GM19023 (cell line): Measurements from ENCODE around the gene MRTFB.

Experiments used
- ATAC-seq: cut with Tn5 transposase; IDR thresholded peaks from one replicate; pipeline ENCODE4 v1.9.1; 2021; ENCODE audit warnings: mild to moderate bottlenecking, moderate library complexity; ENCODE audit not compliant: unreplicated experiment

Gene MRTFB

DNA sequence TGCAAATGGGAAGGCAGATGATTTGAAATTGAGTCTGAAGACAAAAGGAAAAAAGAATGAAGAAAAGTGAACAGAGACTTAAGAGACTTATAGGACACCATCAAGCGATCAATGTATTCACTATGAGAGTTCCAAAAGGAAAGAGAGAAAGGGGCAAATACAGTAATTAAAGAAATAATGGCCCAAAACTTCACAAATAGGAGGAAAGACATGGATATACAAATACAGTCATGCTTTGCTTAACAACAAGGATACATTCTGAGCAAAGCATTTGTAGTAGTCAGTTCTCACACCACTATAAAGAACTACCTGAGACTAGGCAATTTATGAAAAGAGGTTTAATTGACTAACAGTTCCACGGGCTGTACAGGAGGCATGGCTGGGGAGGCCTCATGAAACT, 152.5 kb downstream of the MRTFB start:
- ATAC-seq: no peak

GRCh38 chr16:14225457-14225856, 154.3 kb downstream of the MRTFB start:
- no peak for ATAC-seq

DNA sequence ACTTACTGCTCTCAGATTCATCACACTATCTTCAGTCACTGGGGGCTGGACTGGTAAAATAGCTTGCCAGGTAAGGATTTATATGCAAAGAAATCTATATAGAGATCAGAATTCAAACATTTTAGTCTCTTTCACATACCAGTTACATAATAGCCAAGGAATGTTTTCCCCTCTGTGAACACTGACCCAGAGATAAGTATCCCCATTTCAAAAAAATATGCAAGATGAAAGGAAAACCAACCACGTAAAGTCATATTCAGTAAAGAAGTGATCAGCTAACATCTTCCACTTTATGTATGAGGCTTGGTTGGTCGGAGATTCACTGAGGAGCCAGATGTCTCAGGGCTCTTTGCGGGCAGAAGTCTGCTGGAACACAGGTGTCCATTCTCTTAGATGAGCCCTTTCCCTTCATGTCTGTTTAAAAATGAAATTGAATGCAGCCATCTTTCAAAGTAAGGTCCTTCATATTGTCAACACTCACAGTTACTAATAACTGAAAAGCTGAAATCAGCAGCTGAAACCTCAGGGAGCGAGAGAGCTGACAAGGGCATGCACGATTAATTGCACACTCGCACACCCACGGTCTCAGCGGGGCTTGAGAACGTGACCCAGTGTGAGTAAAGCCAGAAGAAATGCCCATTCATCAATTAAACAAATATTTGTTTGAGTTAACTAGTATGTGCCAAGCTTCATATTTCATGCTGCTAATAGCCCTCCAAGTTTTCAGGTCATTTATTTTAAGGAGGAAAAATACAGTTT, 161.2 kb downstream of the MRTFB start:
- ATAC-seq: no peak

- ATAC-seq: no peak
Measured at GRCh38 chr16:14236401-14236800, 165.3 kb downstream of the MRTFB start.

DNA sequence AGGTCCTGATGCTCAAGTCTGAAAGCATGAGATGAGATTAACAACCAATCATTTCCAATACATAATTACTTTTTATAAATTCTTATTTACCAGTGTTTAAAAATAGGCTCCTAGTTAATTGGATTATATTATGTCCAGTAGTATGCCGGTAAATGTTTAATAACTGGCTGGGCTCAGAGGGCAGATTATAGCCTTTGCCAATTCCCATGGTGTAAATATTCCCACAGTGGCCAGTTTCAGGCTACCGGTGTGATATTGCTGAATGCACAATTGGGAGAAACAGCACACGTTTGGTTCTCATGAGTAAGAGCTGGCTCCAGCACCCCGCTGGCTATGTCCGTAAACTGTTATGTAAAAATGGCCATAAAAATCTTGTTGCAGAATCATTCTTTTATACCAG, 167.6 kb downstream of the MRTFB start:
- ATAC-seq: no peak

DNA sequence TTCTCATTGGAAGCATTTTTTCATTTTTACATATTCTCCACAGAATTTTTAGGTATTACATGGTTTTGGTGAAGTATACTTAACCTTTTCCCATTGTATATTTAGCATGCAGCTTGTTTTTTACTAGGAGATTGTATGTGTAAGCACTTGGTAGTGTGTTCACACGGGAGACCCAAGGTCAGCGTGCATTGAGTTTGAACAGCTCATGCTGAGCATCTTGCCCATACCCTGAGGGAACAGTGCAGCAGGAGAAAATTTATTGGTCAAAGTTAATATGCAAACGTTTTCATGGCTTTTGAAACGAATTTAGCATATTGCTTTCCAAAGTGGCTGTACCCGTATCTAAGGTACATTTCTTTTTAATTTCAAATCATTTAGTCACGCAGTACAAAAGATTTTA, 168.7 kb downstream of the MRTFB start:
- ATAC-seq: no peak

DNA sequence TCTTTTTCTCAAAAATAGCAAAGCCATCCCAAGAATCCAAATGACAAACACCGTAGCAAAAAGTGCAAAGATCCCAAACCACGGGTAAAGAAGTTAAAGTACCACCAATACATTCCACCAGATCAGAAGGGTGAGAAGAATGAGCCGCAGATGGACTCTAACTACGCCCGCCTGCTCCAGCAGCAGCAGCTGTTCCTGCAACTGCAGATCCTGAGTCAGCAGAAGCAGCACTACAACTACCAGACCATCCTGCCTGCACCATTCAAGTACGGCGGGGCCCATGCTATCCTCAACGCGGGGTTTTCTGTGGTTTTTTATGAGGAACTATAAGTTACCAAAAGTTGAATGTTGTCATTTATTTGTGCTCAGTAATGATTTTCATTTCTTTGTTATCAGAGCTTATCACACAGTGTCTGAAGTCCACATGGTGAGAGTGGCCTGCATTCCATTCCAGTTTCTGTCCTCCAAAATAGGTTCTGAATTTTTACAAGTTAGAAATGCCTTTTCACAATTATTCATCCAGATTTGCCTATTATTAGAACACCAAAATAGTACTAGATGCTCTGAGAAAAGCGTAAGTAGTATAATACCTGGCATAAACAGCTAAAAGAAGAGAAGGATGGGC, 169.2 kb downstream of the MRTFB start:
- no peak for ATAC-seq

- ATAC-seq: no peak
Measured at GRCh38 chr16:14240964-14241363, 169.8 kb downstream of the MRTFB start.

- ATAC-seq: no peak
Measured at GRCh38 chr16:14241631-14242030, 170.5 kb downstream of the MRTFB start.

DNA sequence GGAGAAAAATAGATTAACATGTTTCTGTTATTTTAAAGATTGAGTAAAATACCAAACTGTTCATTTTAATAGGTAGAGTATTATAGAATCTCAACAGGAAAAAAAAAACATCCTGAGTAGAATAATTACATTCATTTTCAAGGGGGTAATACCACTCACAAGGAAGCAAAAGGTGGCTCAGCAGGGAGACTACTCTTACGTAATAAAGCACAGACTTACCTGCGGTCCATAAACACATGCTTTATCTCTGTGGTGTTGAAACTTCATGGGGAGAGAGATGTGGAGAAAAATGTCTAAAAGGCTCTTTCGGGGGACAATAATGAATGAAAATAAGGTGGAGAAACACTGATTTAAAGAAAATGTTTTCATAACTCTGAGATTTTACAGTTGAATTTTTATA, 171.7 kb downstream of the MRTFB start:
- no peak for ATAC-seq

DNA sequence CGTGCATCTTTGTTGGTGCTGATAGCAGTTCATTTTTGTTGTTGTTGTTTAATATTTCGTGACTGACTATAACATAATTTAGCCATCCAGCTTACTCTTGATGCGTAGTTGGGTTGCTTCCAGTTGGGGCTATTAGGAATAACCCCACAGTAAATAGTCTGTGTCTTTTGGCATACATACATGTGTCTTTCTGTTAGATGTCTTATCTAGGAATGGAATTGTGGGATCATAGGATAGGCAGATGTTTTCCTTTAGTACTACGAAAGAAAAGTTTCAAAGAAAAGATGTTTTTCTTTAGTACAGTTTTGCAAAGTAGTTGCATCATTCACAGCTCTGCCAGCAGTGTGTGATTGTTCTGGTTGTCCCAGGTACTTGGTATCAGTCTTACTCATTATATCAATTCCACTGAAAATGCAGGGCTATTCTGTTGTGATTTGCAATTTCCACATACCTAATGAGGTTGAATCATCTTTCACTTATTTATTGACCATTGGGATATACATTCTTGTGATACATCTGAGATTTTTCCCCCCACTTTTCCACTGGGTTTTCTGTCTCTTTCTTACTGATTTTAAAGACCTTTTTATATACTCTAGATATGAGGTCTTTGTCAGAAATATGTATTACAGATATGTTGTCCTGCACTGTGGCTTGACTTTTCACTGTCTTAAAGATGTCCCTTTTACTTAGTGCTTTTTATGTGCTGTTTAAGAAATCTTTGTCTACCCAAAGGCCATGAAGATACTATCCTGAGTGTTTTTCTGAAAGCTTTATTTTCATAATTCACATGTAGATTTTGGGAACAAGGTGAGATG, 173.3 kb downstream of the MRTFB start:
- ATAC-seq: no peak

- no peak for ATAC-seq
Measured at GRCh38 chr16:14248791-14249190, 177.7 kb downstream of the MRTFB start.

GRCh38 chr16:14249291-14250032, 178.3 kb downstream of the MRTFB start:
- ATAC-seq: no peak

- no peak for ATAC-seq
Measured at GRCh38 chr16:14251419-14251818, 180.3 kb downstream of the MRTFB start.

DNA sequence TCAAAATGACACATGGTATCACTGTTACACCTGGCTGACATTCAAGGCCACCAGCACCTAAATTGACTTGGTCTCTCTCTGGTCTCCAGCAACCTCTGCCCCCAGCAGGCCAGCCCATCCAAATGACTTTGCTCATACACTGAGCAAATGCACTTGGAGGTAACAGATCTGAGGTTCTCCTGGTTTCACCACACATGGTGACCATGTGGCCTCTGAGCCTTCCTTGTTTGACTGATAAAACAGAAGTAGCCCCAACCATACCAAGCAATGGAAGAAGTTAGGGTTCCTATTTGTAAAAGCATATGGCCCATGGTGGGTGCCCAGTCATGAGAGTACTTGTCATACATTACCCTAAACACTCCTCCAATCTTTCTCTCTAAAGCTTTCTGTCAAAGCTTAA, 181.7 kb downstream of the MRTFB start:
- no peak for ATAC-seq

- ATAC-seq: no peak
Measured at GRCh38 chr16:14263011-14263410, 191.9 kb downstream of the MRTFB start.

- ATAC-seq: no peak
Measured at GRCh38 chr16:14263769-14264168, 192.7 kb downstream of the MRTFB start.

GRCh38 chr16:14264327-14264943, 193.3 kb downstream of the MRTFB start:
- no peak for ATAC-seq

DNA sequence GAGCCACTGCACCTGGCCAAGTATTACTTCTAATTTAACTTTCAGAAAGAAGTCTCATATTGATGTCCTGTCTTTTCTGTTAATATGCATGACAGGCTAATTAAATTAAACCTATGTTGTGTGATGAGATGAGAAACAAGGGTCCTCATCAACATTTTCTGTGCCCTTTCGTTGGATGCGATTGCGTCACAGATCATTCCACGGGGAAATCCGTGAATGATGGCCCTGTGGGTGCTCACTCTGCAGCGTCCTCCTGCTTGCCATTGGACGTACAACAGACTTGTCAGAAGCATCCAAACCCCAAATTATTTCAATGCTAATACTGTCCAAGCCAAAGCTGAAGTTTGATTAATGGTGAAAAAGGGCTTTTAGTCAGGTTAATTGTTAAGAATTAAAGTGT, 197.0 kb downstream of the MRTFB start:
- ATAC-seq: no peak

DNA sequence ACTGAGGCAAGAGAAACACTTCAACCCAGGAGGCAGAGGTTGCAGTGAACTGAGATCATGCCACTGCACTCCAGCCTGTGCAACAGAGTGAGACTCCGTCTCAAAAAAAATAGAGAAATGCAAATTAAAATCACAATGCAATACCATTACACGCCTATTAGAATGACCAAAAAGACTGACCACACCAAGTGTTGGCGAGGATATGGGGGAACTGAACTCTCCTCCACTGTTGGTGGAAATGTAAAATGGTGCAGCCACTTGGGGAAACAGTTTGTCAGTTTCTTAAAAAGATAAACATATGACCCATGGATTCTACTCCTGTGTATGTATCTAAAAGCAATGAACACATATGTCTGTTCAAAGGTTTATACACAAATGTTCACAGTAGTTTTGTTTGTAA, 204.8 kb downstream of the MRTFB start:
- ATAC-seq: no peak

- no peak for ATAC-seq
Measured at GRCh38 chr16:14278749-14279148, 207.6 kb downstream of the MRTFB start.
